IMR-90 (cell line): ENCODE data around the gene STRADA. TPM values are rescaled to one million over a fixed set of nuclear protein-coding genes. Genes with fewer than 3 reads are reported as not detected.

Source experiments
- ATAC-seq: fragments of 200-7000 bp; cut with Tn5 transposase; 2 replicates; pipeline ENCODE4 v1.9.1; 2020; ENCODE audit warnings: low read depth, mild to moderate bottlenecking, moderate library complexity
- BruUV-seq: library from RNA; stranded (reverse); fragments of 400-500 nt; replicated peaks from 2 replicates; lab custom pipeline; 2021; lab: Mats Ljungman, UMichigan
- CTCF ChIA-PET: fragments of 300-600 bp; formaldehyde crosslinking; extraction: SDS; loops from one replicate; lab custom pipeline; 2021; ENCODE audit warnings: antibody characterized with exemption; lab: Yijun Ruan, JAX
- POLR2A ChIA-PET: fragments of 300-600 bp; sonication (Branson Sonifier 250); formaldehyde crosslinking; loops from one replicate; lab custom pipeline; 2022; ENCODE audit warnings: antibody characterized with exemption; ENCODE audit not compliant: unreplicated experiment; lab: Charles Lee
- DNase-seq: peaks from one replicate; pipeline ENCODE4 v3.0.0; 2013
- H2AFZ ChIP-seq: replicated peaks from 2 replicates; pipeline ENCODE3; 2013; ENCODE audit warnings: low read length, mild to moderate bottlenecking; ENCODE audit not compliant: poor library complexity
- H2AK5ac ChIP-seq: 2 replicates; pipeline ENCODE4 v1.6.1; 2013; ENCODE audit warnings: low read depth, low read length, inconsistent platforms
- H2AK9ac ChIP-seq: replicated peaks from 2 replicates; pipeline ENCODE3; 2013; ENCODE audit warnings: mild to moderate bottlenecking, low read depth, low read length, moderate library complexity; ENCODE audit not compliant: poor library complexity
- H2BK120ac ChIP-seq: 2 replicates; pipeline ENCODE4 v1.6.1; 2013; ENCODE audit warnings: low read depth, low read length, inconsistent platforms
- H2BK15ac ChIP-seq: 3 replicates; pipeline ENCODE4 v1.6.1; 2013; ENCODE audit warnings: low read depth, low read length, inconsistent platforms
- H2BK20ac ChIP-seq: 2 replicates; pipeline ENCODE4 v1.6.1; 2013; ENCODE audit warnings: low read depth, mild to moderate bottlenecking, inconsistent platforms, low read length, moderate library complexity
- H2BK5ac ChIP-seq: 2 replicates; pipeline ENCODE4 v1.6.1; 2013; ENCODE audit warnings: mild to moderate bottlenecking, low read depth, low read length, inconsistent platforms; ENCODE audit not compliant: poor library complexity, severe bottlenecking
- H3K14ac ChIP-seq: replicated peaks from 2 replicates; pipeline ENCODE4 v1.6.1; 2013; ENCODE audit warnings: low read depth, low read length, inconsistent platforms
- H3K18ac ChIP-seq: 2 replicates; pipeline ENCODE4 v1.6.1; 2013; ENCODE audit warnings: low read depth, low read length, control low read depth
- H3K23ac ChIP-seq: 2 replicates; pipeline ENCODE4 v1.6.1; 2013; ENCODE audit warnings: low read depth, low read length, inconsistent platforms
- H3K27ac ChIP-seq: 2 replicates; pipeline ENCODE4 v1.5.1; 2013; ENCODE audit warnings: mild to moderate bottlenecking, control low read depth, low read length; ENCODE audit not compliant: insufficient read depth
- H3K27me3 ChIP-seq: 2 replicates; pipeline ENCODE4 v1.6.1; 2013; ENCODE audit warnings: low read length; ENCODE audit not compliant: control insufficient read depth, insufficient read depth
- H3K36me3 ChIP-seq: 2 replicates; pipeline ENCODE4 v1.6.1; 2013; ENCODE audit warnings: low read length, mixed read lengths; ENCODE audit not compliant: control insufficient read depth, insufficient read depth
- H3K4ac ChIP-seq: 2 replicates; pipeline ENCODE4 v1.6.1; 2013; ENCODE audit warnings: low read depth, low read length, inconsistent platforms
- H3K4me1 ChIP-seq: 2 replicates; pipeline ENCODE4 v1.6.1; 2013; ENCODE audit warnings: low read length, mixed read lengths; ENCODE audit not compliant: control insufficient read depth, insufficient read depth
- H3K4me2 ChIP-seq: 2 replicates; pipeline ENCODE4 v1.6.1; 2013; ENCODE audit warnings: low read depth, mild to moderate bottlenecking, control low read depth, low read length, moderate library complexity
- H3K4me3 ChIP-seq: 2 replicates; pipeline ENCODE4 v1.5.1; 2013; ENCODE audit warnings: low read depth, mild to moderate bottlenecking, control low read depth, low read length, moderate library complexity; ENCODE audit not compliant: insufficient read depth
- H3K56ac ChIP-seq: 2 replicates; pipeline ENCODE4 v1.6.1; 2013; ENCODE audit warnings: low read length, inconsistent platforms; ENCODE audit not compliant: insufficient read depth; ENCODE audit errors: extremely low read depth
- H3K79me1 ChIP-seq, 2 experiments: 2 replicates each; pipeline ENCODE4 v1.6.1; 2013; ENCODE audit warnings: low read length in 2 of 2, inconsistent platforms in 1 of 2, low read depth in 1 of 2
- H3K9ac ChIP-seq: 2 replicates; pipeline ENCODE4 v1.6.1; 2013; ENCODE audit warnings: low read depth, low read length, control low read depth
- H3K9me1 ChIP-seq: 2 replicates; pipeline ENCODE4 v1.6.1; 2013; ENCODE audit warnings: low read length, inconsistent platforms; ENCODE audit not compliant: insufficient read depth
- H3K9me3 ChIP-seq: 2 replicates; pipeline ENCODE4 v1.6.1; 2013; ENCODE audit warnings: low read length; ENCODE audit not compliant: control insufficient read depth, insufficient read depth
- H4K20me1 ChIP-seq: 2 replicates; pipeline ENCODE4 v1.6.1; 2013; ENCODE audit warnings: low read length, inconsistent platforms; ENCODE audit not compliant: insufficient read depth
- H4K5ac ChIP-seq: 2 replicates; pipeline ENCODE4 v1.6.1; 2013; ENCODE audit warnings: mild to moderate bottlenecking, low read depth, low read length, control low read depth
- H4K8ac ChIP-seq, 2 experiments: 2 replicates each; pipeline ENCODE4 v1.6.1; 2013; ENCODE audit warnings: low read depth in 2 of 2, low read length in 2 of 2, control low read depth in 1 of 2, inconsistent platforms in 1 of 2
- H4K91ac ChIP-seq: 2 replicates; pipeline ENCODE4 v1.6.1; 2013; ENCODE audit warnings: low read depth, low read length, inconsistent platforms; ENCODE audit not compliant: insufficient read depth
- BHLHE40 ChIP-seq: fragments of 150-350 bp; IDR thresholded peaks from 2 replicates; pipeline ENCODE4 v1.6.1; 2016; ENCODE audit warnings: mild to moderate bottlenecking, low read depth, low read length
- FOS ChIP-seq: fragments of 150-350 bp; IDR thresholded peaks from 2 replicates; pipeline ENCODE4 v1.6.1; 2016; ENCODE audit warnings: low read depth, low read length
- RFX5 ChIP-seq: IDR thresholded peaks from 2 replicates; pipeline ENCODE4 v1.8.0; 2012; ENCODE audit warnings: low read depth, mild to moderate bottlenecking, low read length, moderate library complexity
- SMC3 ChIP-seq: fragments of 150-350 bp; IDR thresholded peaks from 2 replicates; pipeline ENCODE4 v1.6.1; 2016; ENCODE audit warnings: low read depth, mild to moderate bottlenecking, antibody characterized with exemption, low read length, moderate library complexity
- USF2 ChIP-seq: fragments of 150-350 bp; IDR thresholded peaks from 2 replicates; pipeline ENCODE4 v1.6.1; 2017; ENCODE audit warnings: mild to moderate bottlenecking, antibody characterized with exemption, low read length, low read depth
- WGBS, 2 experiments: methylation state at CpG; one replicate each; pipeline versions ENCODE4 v1.1.5 to v1.1.7; 2013; ENCODE audit warnings: missing lambda C conversion rate in 2 of 2; ENCODE audit not compliant: insufficient read length in 1 of 2; ENCODE audit errors: extremely low coverage in 2 of 2; 5-methylcytosine and 5-hydroxymethylcytosine counted together
- dilution Hi-C: fragments of 300-500 bp; cut with HindIII; formaldehyde crosslinking; loops from one replicate; pipeline ENCODE4 v1.14.3; 2018; ENCODE audit warnings: low sequenced_read_pairs; ENCODE audit not compliant: unreplicated experiment
- in situ Hi-C: fragments of 300-500 bp; cut with MboI; formaldehyde crosslinking; loops from 3 replicates; pipeline ENCODE4 v1.14.3; 2019; ENCODE audit warnings: low sequenced_read_pairs, inconsistent platforms, mixed read lengths
- intact Hi-C: fragments of 100-400 bp; cut with micrococcal nuclease; formaldehyde crosslinking; loops from 2 replicates; pipeline ENCODE4 v1.10.0; 2022
- polyA plus RNA-seq, 3 experiments: library from polyadenylated mRNA; depleted of rRNA; stranded (reverse); fragments of >200 nt; gene quantifications; 2 replicates each; pipeline ENCODE4 v1.2.3, GENCODE V29; 2012; ENCODE audit warnings: low replicate concordance in 1 of 3
- total RNA-seq: library from RNA; depleted of rRNA; stranded (reverse); fragments of >200 nt; gene quantifications from 2 replicates; pipeline ENCODE4 v1.2.3, GENCODE V29; 2012

STRADA gene
- total and polyA plus RNA-seq, 2 of the 4 experiments (the other 2 are of a cell fraction), result 19.9 to 30.9 TPM

GRCh38 chr17:63665527-63666214 lies 75.9 kb downstream of the STRADA start:
- Histone ChIP-seq H4K91ac (no peak overlapping the region), H3K23ac (no peak overlapping the region), H3K56ac (no peak overlapping the region), H3K4me2 (no peak overlapping the region), H4K20me1 (no peaks in the 10 kb centered on the region), H2BK15ac (no peak overlapping the region), H3K4ac (no peak overlapping the region), H2BK20ac (no peak overlapping the region), H3K9me3 (no peaks in the 10 kb centered on the region), H3K14ac (no peak overlapping the region), H4K8ac (no peak overlapping the region), H3K4me1 (no peaks in the 10 kb centered on the region), H3K79me1 (peaks cover 0 to 3% of the 10 kb centered on the region in 2 experiments; a peak in 2 of 4 replicates), H3K9me1 (0 out of 2 replicates have a peak, but pooled peaks cover 3% of the 10 kb centered on the region), H3K27me3 (no peaks in the 10 kb centered on the region), H2AFZ (no peak overlapping the region), H2BK5ac (no peak overlapping the region), H3K4me3 (no peak overlapping the region), H2BK120ac (no peak overlapping the region), H3K27ac (no peak overlapping the region), H3K9ac (no peak overlapping the region), H2AK9ac (no peak overlapping the region), H3K36me3 (peaks cover 15% of the 10 kb centered on the region), H2AK5ac (no peak overlapping the region), H4K5ac (no peak overlapping the region), H3K18ac (no peak overlapping the region)
- no TSS peak for BruUV-seq
- intact Hi-C loops, result no loop called here
- in situ Hi-C loops, result no loop called here
- TF ChIP-seq FOS (no peak), USF2 (no peak), RFX5 (no peak), SMC3 (no peak), BHLHE40 (no peak)
- POLR2A ChIA-PET, result no interaction called here
- WGBS, 2 experiments, result 80% methylated on average over 1 of the region's 5 CpGs; no CpG with 5 or more reads in 1 of the 2 experiments
- CTCF ChIA-PET, result interaction anchor here (0.6 kb wide), 1 partner anchor 41 kb away, joined by 3 read pairs; no protein-coding TSS in a partner anchor
- ATAC-seq (no peak), DNase-seq (no peak)
- dilution Hi-C loops, result no loop called here
